Endometrial microvascular endothelial cells (primary cell): Measurements from ENCODE around the gene USO1. TPM values are rescaled to one million over a fixed set of nuclear protein-coding genes. Genes with fewer than 3 reads are reported as not detected.

Source experiments
- total RNA-seq: library from RNA; depleted of rRNA; stranded (reverse); fragments of >200 nt; gene quantifications from one replicate; pipeline ENCODE4 v1.2.3, GENCODE V29; 2015; ENCODE audit errors: inconsistent ontology term

Gene USO1
- total RNA-seq, 1 donor from 2014 or later = 64.7 TPM

Other genes starting within 250 kb of the USO1 start
- gene RCHY1, start 210.2 kb upstream of the USO1 start, total RNA-seq = 18.0 TPM
- 4.9 TPM for gene THAP6, start 210.1 kb upstream of the USO1 start, total RNA-seq
- gene ODAPH, start 168.5 kb upstream of the USO1 start, total RNA-seq = not detected
- gene CDKL2, start 94.0 kb upstream of the USO1 start, total RNA-seq = not detected
- gene G3BP2, start 51.2 kb upstream of the USO1 start, total RNA-seq = 174 TPM
- not detected for gene PPEF2, start 177.9 kb downstream of the USO1 start, total RNA-seq
- 122 TPM for gene NAAA, start 216.4 kb downstream of the USO1 start, total RNA-seq